GM20431 (cell line): ENCODE results near the gene FTCD.
"Not testable (repeated sequence)": the region's sequence is repeated elsewhere in the genome, so short reads cannot be mapped to it uniquely, and the experiment has no call there.

Experiments
- in situ Hi-C: fragments of 300-500 bp; cut with MseI, MboI; formaldehyde crosslinking; loops from one replicate; pipeline ENCODE4 v1.15.0; 2020; ENCODE audit warnings: low sequenced_read_pairs; ENCODE audit not compliant: unreplicated experiment

FTCD gene

GRCh38 chr21:46154955-46155513, 345 bp downstream of the FTCD start:
- in situ Hi-C loops, result no loop called here

GRCh38 chr21:46154155-46154954, 1.0 kb downstream of the FTCD start:
- in situ Hi-C loops, result no loop called here

DNA sequence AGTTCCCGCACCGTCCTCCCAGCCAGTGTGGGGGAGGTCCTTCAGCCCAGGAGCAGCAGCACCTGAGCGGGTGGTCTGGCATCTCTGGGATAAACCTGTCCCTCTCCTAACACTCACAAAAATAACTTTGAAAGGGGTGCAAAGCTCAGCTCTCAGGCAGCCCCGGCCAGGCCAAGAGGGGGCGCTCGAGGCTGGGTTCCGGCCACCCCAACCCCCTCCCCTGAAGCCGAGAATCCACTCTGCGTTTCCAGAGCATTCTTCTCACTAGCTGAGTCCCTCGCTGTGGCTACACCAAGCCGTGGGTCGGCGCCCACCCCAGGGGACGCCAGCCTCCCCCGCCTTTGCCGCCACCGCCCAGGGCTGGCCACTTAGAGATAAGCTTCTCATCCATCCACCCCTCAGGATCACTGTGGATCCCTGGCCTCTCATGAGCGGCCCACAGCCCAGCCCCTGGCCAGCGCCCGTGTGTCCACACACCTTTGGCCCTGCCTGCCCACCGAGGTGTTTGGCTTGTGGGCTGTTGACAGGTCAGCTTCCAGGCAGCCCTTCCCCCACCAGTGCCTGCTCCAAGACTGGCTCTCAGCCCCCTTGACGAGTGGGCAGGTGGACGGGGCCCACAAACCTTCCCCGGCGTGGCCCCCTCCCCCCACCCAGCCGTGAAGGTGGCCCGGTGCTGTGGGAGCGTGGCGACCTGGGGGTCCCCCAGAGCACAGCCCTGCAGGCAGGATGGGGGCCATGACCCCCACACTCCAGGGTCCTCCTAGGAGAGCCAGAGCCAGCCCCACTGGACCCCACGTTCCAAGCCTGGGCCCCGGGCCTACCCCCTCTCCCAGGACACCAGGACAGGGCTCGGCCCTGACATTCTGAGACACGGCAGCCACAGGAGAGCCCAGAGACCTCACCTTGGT, 1.9 kb downstream of the FTCD start:
- in situ Hi-C loops, result no loop called here

GRCh38 chr21:46152927-46153246, 2.5 kb downstream of the FTCD start:
- in situ Hi-C loops, result no loop called here

DNA sequence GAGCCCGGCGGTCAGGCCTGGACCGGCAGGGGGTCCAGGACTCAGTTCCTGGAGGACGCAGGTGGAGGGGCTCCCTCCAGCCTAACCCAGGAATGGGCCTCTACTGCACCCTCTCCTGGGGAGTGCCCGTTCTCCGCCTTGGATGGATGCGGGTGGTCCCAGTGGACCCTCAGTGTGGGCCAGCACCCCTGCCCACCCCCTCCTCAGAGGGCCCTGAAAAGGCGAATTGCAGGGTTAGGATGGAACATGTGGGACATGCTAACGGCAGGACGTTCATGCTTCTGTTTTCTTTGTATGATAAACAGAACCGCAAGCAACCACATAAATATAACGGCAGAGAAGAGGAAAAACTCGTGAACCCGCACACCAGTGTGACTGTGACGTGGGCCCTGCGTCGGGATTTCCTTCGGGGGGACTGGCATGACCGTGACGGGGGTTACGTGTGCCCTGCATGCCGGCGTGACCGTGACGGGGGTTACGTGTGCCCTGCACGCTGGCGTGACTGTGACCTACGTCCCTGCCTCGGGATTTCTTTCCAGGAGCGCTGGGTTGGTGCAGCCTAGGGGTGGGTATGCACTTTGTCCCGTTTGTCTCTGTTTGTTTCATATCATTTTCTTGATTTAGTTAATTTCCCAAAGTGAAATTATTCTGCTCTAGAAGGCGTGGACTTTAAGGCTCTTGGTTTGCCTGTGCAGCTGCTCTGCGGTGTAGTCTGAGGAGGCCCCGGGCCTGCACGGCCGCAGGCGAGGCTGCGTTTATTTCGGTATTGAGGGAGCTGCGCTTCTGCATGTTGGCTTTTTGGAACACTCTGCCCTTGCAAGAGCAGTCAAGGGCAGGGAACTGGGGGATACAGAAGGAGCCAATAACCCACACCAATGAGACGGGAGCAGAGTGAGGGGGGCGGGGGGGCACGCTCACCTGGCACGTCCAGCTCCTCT, 3.1 kb downstream of the FTCD start:
- in situ Hi-C loops, result no loop called here

GRCh38 chr21:46151261-46151988, 4.0 kb downstream of the FTCD start:
- in situ Hi-C loops, result no loop called here

DNA sequence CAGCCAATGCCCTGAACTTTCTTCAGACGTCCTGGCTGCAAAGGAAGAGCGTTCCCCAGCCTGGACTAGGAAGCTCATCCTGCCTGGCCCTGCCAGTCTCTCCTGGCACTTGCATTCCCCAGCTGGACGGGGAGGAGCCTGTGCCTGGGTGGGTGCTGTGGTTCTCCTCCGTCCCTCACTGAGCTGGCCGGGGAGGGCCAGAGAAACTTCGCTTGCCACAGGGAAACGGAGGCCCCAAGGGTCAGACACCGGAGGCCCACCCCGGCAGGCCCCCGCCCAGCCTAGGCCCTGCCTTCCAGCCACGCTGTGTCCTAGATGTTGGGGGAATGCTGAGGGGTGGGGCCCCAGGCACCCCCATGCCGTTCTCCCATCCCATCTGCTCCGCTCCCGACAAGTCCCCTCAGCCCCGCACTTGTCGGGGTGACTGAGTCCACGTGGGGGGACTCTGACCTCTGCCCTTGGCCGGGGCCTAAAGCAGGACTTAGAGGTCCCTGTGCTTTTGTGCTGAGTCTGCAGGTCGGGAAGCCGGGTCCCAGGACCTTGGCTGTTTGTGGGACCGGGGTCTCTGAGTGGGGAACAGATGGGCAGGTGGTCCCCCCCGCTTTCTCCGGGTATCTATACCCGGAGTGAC, 4.8 kb downstream of the FTCD start:
- in situ Hi-C loops, result no loop called here

DNA sequence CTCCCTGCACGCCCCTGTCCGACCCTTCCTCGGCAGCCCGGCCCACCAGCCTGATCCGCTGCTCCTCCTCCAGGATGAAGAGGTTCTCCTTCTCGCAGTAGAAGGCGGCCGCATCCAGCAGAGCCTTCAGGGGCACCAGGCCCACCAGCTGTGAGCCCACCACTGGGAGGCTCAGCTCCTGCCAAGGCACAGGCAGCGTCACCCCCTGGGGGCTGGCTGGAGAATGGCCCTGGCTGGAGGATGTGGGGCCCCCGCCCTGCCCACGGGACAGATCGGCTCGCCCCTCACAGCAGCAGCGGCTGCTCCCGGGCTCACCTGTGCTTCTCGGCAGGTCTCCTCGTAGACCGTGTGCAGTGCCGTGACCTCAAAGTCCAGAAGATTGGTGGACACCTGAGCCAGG, 5.3 kb downstream of the FTCD start:
- in situ Hi-C loops, result no loop called here

GRCh38 chr21:46149205-46149901, 6.0 kb downstream of the FTCD start:
- in situ Hi-C loops, result no loop called here

- in situ Hi-C loops, result no loop called here
These were observed 7.3 kb downstream of the FTCD start for GRCh38 chr21:46148106-46148505.

GRCh38 chr21:46147429-46147828, 8.0 kb downstream of the FTCD start:
- in situ Hi-C loops, result not testable (repeated sequence)

- in situ Hi-C loops, result no loop called here
These were observed 8.5 kb downstream of the FTCD start for GRCh38 chr21:46146856-46147255.

DNA sequence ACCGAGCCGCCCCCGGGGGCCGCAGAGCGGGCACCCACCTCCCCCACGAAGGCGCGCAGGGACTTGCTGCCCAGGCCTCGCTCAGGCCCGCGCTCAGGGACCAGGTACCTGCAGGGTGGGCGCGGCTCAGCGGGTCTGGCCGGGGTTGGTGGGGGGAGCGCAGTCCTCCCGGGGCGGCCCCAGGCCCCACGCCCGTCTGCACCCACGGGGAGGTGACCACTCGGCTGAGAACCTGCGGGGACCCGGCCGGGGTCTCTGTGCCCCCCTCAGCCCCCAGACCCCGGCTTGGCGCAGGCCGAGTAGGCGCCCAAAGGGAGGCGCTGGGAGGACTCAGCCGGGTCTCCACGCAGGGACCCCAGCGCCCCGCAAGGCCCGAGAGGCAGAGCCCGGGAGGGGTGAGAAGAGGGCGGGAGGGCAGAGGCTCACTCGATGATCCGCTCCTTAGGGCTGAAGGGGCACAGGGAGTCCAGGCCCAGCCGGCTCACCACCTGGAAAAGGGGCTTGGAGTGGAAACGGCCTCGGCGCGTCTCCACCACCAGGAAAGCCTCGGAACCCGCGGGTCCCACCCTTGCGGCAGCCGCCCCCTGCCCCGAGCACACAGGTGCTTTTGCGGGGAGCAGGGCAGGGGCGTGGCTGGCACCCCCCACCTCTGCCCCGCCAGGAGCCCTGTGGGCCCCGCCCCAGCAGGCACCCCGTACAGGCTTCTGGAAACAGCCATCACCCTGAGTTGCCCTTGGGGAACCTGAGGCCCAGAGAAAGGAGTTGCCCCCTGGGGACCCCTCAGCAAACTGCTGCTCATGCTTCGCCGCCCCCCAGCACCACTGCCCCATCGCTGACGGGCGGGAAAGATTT, 9.3 kb downstream of the FTCD start:
- in situ Hi-C loops, result no loop called here

DNA sequence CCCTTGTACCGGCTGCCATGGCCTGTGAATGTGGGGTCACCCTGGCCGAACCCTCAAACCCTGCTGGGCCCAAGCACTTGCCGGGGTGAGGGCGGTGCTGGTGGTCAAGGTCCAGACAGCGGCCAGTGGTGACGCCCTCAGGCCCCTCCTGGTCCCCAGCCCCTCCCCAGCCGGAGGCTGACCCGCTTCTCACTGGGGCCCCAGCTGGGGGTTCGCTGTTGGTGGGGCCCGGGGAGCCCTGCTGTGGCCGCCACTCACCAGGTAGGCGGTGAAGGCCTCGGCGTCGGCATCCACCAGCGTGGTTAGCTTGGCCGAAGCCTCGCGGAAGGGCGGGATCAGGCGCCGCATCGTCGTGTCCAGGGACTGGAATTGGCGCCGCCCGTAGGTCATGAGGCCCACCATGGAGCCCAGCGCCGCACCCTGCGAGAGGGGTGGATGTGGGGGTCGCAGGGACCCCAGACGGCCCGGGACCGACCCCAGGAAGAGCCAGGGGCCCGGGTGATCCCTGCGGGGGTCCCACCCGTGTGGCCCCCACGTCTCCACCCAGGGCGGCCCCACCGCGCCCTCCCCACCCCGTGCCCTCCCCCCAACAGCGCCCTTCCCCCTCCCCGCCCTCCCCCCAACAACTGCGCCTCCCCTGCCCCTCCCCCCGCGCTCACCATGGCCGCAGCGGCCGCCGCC, 10.1 kb downstream of the FTCD start:
- in situ Hi-C loops, result no loop called here

- in situ Hi-C loops, result no loop called here
These were observed 10.8 kb downstream of the FTCD start for GRCh38 chr21:46144464-46145070.
